ENCODE results near the gene LRP2. TPM values are rescaled to one million over a fixed set of nuclear protein-coding genes. Genes with fewer than 3 reads are reported as not detected.

Gene LRP2
- total RNA-seq, 1 experiment from 2014 or later, result not detected

GRCh38 chr2:169114056-169114455 lies 248.3 kb downstream of the LRP2 start:
- in situ Hi-C loops (cut with HindIII; ENCODE audit: low pct_unique_long_range_greater_than_20kb, low sequenced_read_pairs), result no loop called here
- no peak for DNase-seq (ENCODE audit: low read depth)

- DNase-seq (ENCODE audit: low read depth), result no peak
- in situ Hi-C loops (cut with HindIII; ENCODE audit: low pct_unique_long_range_greater_than_20kb, low sequenced_read_pairs), result no loop called here
These were observed 249.5 kb downstream of the LRP2 start for GRCh38 chr2:169112841-169113240.

GRCh38 chr2:169110916-169111315 lies 251.4 kb downstream of the LRP2 start:
- in situ Hi-C loops (cut with HindIII; ENCODE audit: low pct_unique_long_range_greater_than_20kb, low sequenced_read_pairs), result no loop called here

GRCh38 chr2:169110419-169110818 lies 251.9 kb downstream of the LRP2 start:
- in situ Hi-C loops (cut with HindIII; ENCODE audit: low pct_unique_long_range_greater_than_20kb, low sequenced_read_pairs), result no loop called here
- no peak for DNase-seq (ENCODE audit: low read depth)

More at GRCh38 chr2:169110916-169111315, 251.4 kb downstream of the LRP2 start:
- DNase-seq (ENCODE audit: low read depth), result no peak

GRCh38 chr2:169109502-169110409 lies 252.6 kb downstream of the LRP2 start:
- peak; percentile 55 for DNase-seq (ENCODE audit: low read depth)
- in situ Hi-C loops (cut with HindIII; ENCODE audit: low pct_unique_long_range_greater_than_20kb, low sequenced_read_pairs), result no loop called here

GRCh38 chr2:169108099-169108884 lies 254.0 kb downstream of the LRP2 start:
- no peak for DNase-seq (ENCODE audit: low read depth)
- in situ Hi-C loops (cut with HindIII; ENCODE audit: low pct_unique_long_range_greater_than_20kb, low sequenced_read_pairs), result no loop called here

- no peak for DNase-seq (ENCODE audit: low read depth)
- in situ Hi-C loops (cut with HindIII; ENCODE audit: low pct_unique_long_range_greater_than_20kb, low sequenced_read_pairs), result no loop called here
These were observed 254.7 kb downstream of the LRP2 start for GRCh38 chr2:169107645-169108044.

- in situ Hi-C loops (cut with HindIII; ENCODE audit: low pct_unique_long_range_greater_than_20kb, low sequenced_read_pairs), result no loop called here
- no peak for DNase-seq (ENCODE audit: low read depth)
These were observed 255.5 kb downstream of the LRP2 start for GRCh38 chr2:169106563-169107545.

- in situ Hi-C loops (cut with HindIII; ENCODE audit: low pct_unique_long_range_greater_than_20kb, low sequenced_read_pairs), result no loop called here
These were observed 256.2 kb downstream of the LRP2 start for GRCh38 chr2:169106134-169106533.

GRCh38 chr2:169105476-169105875 lies 256.9 kb downstream of the LRP2 start:
- in situ Hi-C loops (cut with HindIII; ENCODE audit: low pct_unique_long_range_greater_than_20kb, low sequenced_read_pairs), result no loop called here
- no peak for DNase-seq (ENCODE audit: low read depth)

More at GRCh38 chr2:169106134-169106533, 256.2 kb downstream of the LRP2 start:
- DNase-seq (ENCODE audit: low read depth), result no peak

- DNase-seq (ENCODE audit: low read depth), result no peak
- in situ Hi-C loops (cut with HindIII; ENCODE audit: low pct_unique_long_range_greater_than_20kb, low sequenced_read_pairs), result no loop called here
These were observed 257.5 kb downstream of the LRP2 start for GRCh38 chr2:169104848-169105247.

- in situ Hi-C loops (cut with HindIII; ENCODE audit: low pct_unique_long_range_greater_than_20kb, low sequenced_read_pairs), result loop anchor here (25.0 kb wide), 1 partner anchor 133 kb away; no protein-coding TSS in a partner anchor
- DNase-seq (ENCODE audit: low read depth), result peak; percentile 70
These were observed 266.7 kb downstream of the LRP2 start for GRCh38 chr2:169095621-169096105.

- DNase-seq (ENCODE audit: low read depth), result no peak
- in situ Hi-C loops (cut with HindIII; ENCODE audit: low pct_unique_long_range_greater_than_20kb, low sequenced_read_pairs), result loop anchor here (25.0 kb wide), 1 partner anchor 132 kb away; no protein-coding TSS in a partner anchor
These were observed 267.7 kb downstream of the LRP2 start for GRCh38 chr2:169094676-169095075.

GRCh38 chr2:169093535-169093934 lies 268.8 kb downstream of the LRP2 start:
- in situ Hi-C loops (cut with HindIII; ENCODE audit: low pct_unique_long_range_greater_than_20kb, low sequenced_read_pairs), result loop anchor here (25.0 kb wide), 1 partner anchor 131 kb away; no protein-coding TSS in a partner anchor
- DNase-seq (ENCODE audit: low read depth), result no peak

GRCh38 chr2:169091761-169092519 lies 270.4 kb downstream of the LRP2 start:
- DNase-seq (ENCODE audit: low read depth), result peak; percentile 62
- in situ Hi-C loops (cut with HindIII; ENCODE audit: low pct_unique_long_range_greater_than_20kb, low sequenced_read_pairs), result loop anchor here (25.0 kb wide), 1 partner anchor 130 kb away; no protein-coding TSS in a partner anchor

- in situ Hi-C loops (cut with HindIII; ENCODE audit: low pct_unique_long_range_greater_than_20kb, low sequenced_read_pairs), result loop anchor here (25.0 kb wide), 1 partner anchor 129 kb away; no protein-coding TSS in a partner anchor
- no peak for DNase-seq (ENCODE audit: low read depth)
These were observed 271.1 kb downstream of the LRP2 start for GRCh38 chr2:169091256-169091655.
